ENCODE results near the gene ZNF3.

Gene ZNF3

GRCh38 chr7:100099452-100099851 lies 17.9 kb upstream of the ZNF3 start:
- H3K9me3 ChIP-seq (ENCODE audit: insufficient read depth, low read depth, low read length): no peaks in the 10 kb centered on the region
- H2AFZ ChIP-seq (ENCODE audit: low read length): no peak overlapping the region
- H3K4me2 ChIP-seq (ENCODE audit: low read depth, low read length, poor library complexity, severe bottlenecking): peak overlapping the region; percentile 90
- H3K27me3 ChIP-seq (ENCODE audit: insufficient read depth, low read length, poor library complexity, severe bottlenecking): peaks cover 9% of the 10 kb centered on the region
- no peaks in the 10 kb centered on the region for H3K9me2 ChIP-seq (replicated peaks; ENCODE audit: low read depth, low read length)
- TF ChIP-seq EZH2phosphoT487 (IDR thresholded peaks at IDR 0.05; ENCODE audit: borderline replicate concordance): no peak
- no peak for TF ChIP-seq CTCF (conservative IDR thresholded peaks at IDR 0.05; ENCODE audit: low read length)
- H3K36me3 ChIP-seq (ENCODE audit: insufficient read depth, low read length): peaks cover 58% of the 10 kb centered on the region
- 0 out of 2 replicates have a peak, but pooled peaks cover 2% of the 10 kb centered on the region for H3F3A ChIP-seq (ENCODE audit: low read depth)
- peak overlapping the region; percentile 98 for H3K4me3 ChIP-seq (ENCODE audit: low read length, poor library complexity, severe bottlenecking)
- H3K9ac ChIP-seq (ENCODE audit: low read depth, low read length, poor library complexity, severe bottlenecking): peak overlapping the region; percentile 100
- H4K20me1 ChIP-seq (ENCODE audit: insufficient read depth, low read length, poor library complexity, severe bottlenecking): peaks cover 60% of the 10 kb centered on the region
- peaks cover 31% of the 10 kb centered on the region for H3K4me1 ChIP-seq (ENCODE audit: insufficient read depth, low read length, poor library complexity, severe bottlenecking)
- peaks cover 82% of the 10 kb centered on the region for H3K79me2 ChIP-seq (ENCODE audit: insufficient read depth, low read length)

- Histone ChIP-seq H3K9ac (ENCODE audit: low read depth, low read length, poor library complexity, severe bottlenecking) (peak overlapping the region; percentile 100), H3K79me2 (ENCODE audit: insufficient read depth, low read length) (peaks cover 87% of the 10 kb centered on the region), H3K9me2 (replicated peaks; ENCODE audit: low read depth, low read length) (no peaks in the 10 kb centered on the region), H3F3A (ENCODE audit: low read depth) (0 out of 2 replicates have a peak, but pooled peaks cover 2% of the 10 kb centered on the region), H3K36me3 (ENCODE audit: insufficient read depth, low read length) (peaks cover 63% of the 10 kb centered on the region), H3K4me1 (ENCODE audit: insufficient read depth, low read length, poor library complexity, severe bottlenecking) (peaks cover 31% of the 10 kb centered on the region), H3K27me3 (ENCODE audit: insufficient read depth, low read length, poor library complexity, severe bottlenecking) (peaks cover 9% of the 10 kb centered on the region), H3K4me2 (ENCODE audit: low read depth, low read length, poor library complexity, severe bottlenecking) (peak overlapping the region; percentile 90), H4K20me1 (ENCODE audit: insufficient read depth, low read length, poor library complexity, severe bottlenecking) (peaks cover 66% of the 10 kb centered on the region), H3K9me3 (ENCODE audit: insufficient read depth, low read depth, low read length) (no peaks in the 10 kb centered on the region), H3K4me3 (ENCODE audit: low read length, poor library complexity, severe bottlenecking) (peak overlapping the region; percentile 98), H2AFZ (ENCODE audit: low read length) (no peak overlapping the region)
- TF ChIP-seq CTCF (conservative IDR thresholded peaks at IDR 0.05; ENCODE audit: low read length): no peak
These were observed 17.4 kb upstream of the ZNF3 start for GRCh38 chr7:100098913-100099312.

- Histone ChIP-seq H3K79me2 (ENCODE audit: insufficient read depth, low read length) (peaks cover 77% of the 10 kb centered on the region), H3K4me3 (ENCODE audit: low read length, poor library complexity, severe bottlenecking) (no peak overlapping the region), H2AFZ (ENCODE audit: low read length) (no peak overlapping the region), H3K27me3 (ENCODE audit: insufficient read depth, low read length, poor library complexity, severe bottlenecking) (peaks cover 5% of the 10 kb centered on the region), H4K20me1 (ENCODE audit: insufficient read depth, low read length, poor library complexity, severe bottlenecking) (peaks cover 87% of the 10 kb centered on the region), H3F3A (ENCODE audit: low read depth) (peaks cover 23% of the 10 kb centered on the region; the same call in 1 of the 2 replicates), H3K9me2 (replicated peaks; ENCODE audit: low read depth, low read length) (no peaks in the 10 kb centered on the region), H3K4me1 (ENCODE audit: insufficient read depth, low read length, poor library complexity, severe bottlenecking) (peaks cover 25% of the 10 kb centered on the region), H3K4me2 (ENCODE audit: low read depth, low read length, poor library complexity, severe bottlenecking) (peak overlapping the region; percentile 14), H3K9ac (ENCODE audit: low read depth, low read length, poor library complexity, severe bottlenecking) (no peak overlapping the region), H3K36me3 (ENCODE audit: insufficient read depth, low read length) (peaks cover 95% of the 10 kb centered on the region), H3K9me3 (ENCODE audit: insufficient read depth, low read depth, low read length) (no peaks in the 10 kb centered on the region)
- TF ChIP-seq CTCF (conservative IDR thresholded peaks at IDR 0.05; ENCODE audit: low read length) (no peak), EZH2phosphoT487 (IDR thresholded peaks at IDR 0.05; ENCODE audit: borderline replicate concordance) (no peak)
These were observed 14.2 kb upstream of the ZNF3 start for GRCh38 chr7:100095704-100096103.
